RCC 7860 (cell line): Measurements from ENCODE around the gene NANOS3.

Experiments
- DNase-seq: peaks from one replicate; pipeline ENCODE4 v3.0.0-alpha.2; 2015; ENCODE audit warnings: low spot score
- FAIRE-seq: peaks from 2 replicates; lab custom pipeline; 2012; peaks lifted over from hg19 to GRCh38; lab: Jason Lieb, UNC

Gene NANOS3

DNA sequence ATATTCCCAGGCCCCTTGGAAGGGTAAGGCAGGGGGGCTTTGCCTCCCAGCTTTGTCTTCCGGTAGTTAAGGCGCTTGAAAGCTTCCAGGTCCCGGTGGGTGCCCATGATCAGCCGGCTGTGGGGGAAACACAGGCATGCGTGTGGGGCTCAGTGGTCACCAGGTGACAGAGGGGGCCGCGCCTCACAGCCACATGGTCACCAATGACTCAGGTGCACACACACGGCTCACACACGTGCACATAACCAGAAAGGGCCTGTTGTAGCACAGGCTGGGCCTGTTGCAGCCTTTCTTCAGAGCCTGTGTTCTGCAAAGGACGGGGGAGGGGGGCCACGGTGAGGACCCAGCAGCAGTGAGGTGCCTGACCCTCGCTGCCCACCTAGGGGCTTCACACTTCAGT, 5.9 kb downstream of the NANOS3 start:
- DNase-seq, result no peak
- FAIRE-seq, result no peak

DNA sequence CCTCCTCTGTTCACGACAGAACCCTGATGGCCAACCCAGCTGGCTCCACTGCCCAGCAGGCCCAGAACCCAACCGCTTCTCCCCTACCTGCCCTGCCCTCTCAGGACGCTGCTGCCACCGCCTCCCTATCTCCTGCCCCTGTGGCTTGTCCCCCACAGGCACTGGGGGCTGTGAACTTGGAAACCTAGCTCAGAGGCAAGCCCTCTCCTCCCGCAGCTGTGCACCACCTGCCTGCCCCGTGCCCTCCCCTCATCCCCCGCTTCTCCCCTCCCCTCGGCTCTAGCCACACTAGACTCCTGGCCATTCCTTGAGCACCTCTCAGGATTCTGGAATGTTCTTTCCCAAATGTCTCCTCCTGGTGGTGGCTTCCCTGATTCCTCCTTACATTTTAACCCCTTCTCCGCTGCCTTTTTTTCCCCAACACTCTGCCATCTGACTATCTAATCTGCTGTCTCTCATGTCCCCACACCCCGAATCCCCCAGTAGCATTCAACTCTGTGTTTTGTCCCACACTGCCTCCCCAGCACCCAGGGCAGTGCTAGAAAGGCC, 6.7 kb downstream of the NANOS3 start:
- DNase-seq (no peak), FAIRE-seq (no peak)

DNA sequence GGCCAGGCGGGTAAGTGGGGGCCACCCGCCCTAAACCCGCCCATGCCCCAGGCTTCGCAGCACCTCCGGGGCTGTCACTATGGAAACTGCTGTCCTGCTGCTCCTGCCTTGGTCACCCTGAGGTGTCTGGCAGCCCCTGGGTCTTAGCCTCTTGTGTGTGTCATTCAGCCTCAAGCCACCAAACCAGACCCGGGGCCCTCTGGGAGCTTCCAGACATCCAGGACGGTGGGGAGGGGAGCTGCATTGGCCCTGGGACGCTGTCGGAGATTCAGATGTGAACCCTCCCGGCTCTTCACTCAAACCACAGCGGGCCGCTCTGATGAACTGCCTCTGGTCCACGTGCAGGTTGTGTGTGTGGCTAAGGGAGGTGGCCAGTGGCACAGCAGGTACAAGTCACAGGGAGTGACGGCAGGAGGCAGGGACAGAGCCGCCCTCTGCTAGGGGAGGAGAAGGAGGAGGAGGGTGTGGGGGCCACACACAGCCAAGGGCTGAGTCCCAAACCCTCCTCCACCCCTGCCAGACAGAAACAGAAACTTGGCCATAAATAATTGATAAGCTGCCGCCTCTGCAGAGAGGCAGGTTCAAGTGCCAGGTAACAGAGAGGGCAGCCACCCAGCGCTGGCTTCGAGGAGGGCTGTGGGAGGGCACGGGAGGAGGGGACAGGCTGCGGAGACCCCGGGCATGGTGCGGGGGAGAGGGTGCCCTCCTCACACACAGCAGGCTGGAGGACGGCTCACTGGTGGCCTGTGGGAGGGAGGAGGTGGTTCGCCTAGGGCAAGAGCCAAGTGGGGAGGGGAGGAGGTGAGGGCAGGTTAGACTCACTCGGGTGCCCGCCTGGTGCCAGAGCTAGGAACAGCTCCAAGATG, 8.0 kb downstream of the NANOS3 start:
- no peak for DNase-seq
- FAIRE-seq, result no peak

DNA sequence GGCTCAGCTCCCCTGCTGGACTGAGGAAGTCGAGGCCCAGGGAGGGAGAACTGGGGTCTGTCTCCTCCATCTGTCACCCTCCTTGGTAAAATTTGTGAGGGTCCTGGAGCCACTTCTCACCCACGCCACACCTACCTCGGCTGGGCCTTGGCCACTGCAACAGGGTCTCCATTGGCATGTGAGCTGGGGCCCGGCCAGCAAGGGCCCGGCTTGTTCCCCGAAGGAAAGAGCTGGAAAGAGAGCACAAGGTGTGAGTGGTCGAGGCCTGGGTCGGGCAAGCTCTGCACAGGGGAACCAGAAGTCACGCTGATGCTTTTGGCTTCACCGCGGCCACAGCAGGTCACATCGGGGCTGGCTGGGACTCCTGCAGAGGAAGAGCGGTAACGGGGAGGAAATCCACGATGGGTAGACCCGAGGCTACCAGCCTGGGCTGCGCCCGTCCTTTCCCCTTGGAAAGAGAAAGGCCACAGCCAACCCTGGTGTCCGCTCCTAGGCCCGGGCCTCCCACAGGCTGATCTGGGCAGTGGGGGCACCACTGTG, 9.0 kb downstream of the NANOS3 start:
- no peak for FAIRE-seq
- DNase-seq, result no peak

DNA sequence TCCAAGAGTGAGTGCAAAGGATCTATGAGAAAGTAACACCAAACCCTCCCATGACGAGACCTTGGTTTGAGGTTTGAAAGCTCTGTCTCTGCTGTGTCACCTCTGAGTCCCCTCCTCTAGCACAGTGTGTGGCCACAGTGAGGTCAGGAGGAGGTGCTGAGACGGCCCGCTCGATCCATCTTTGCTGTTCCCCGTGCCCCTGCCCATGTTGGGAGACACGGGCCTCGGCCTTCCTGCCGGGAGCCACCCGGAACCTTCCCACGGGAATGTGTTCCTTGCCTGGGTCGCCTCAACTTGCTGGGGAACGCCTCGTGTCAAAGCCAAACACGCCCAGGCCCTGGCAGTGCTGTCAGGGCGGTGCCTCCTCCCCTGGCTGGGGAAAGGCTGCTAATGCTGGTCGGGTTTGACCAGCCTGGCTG, 10.1 kb downstream of the NANOS3 start:
- FAIRE-seq (no peak), DNase-seq (no peak)

DNA sequence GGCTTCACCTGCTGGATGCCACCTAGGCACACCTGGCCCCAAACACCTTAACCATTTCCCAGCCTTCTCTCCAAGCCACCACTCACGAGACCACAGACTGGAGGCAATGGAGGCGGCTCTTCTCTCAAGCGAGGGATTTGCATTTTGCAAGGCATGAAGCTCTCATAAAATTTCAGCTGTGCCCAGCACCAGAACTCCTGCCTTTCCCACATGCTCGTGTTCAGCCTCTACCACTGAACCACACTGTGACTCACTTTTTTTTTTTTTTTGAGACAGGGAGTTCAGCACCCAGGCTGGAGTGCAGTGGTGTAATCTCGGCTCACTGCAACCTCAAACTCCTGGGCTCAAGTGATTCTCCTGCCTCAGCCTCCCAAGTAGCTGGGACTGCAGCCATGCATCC, 10.6 kb downstream of the NANOS3 start:
- DNase-seq (peak; percentile 6), FAIRE-seq (peak; percentile 18)

DNA sequence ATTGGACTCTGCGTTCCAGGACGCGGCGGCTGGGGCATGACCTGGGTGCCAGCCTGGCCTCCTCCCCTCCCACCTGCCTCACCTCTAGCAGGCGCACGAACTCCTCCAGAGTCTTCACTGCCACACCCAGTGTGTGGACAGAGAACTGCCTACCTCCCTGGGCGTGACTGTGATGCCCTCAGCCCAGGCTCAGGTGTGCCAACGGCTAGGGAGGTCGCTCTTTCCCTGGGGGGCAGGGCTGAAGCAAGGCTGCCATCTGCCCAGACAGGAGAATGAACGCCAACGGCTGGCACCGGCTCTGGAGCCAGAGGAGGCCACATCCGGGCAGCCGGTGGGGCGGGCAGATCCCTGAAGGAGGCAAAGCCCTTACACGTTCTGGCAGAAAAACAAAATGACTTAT, 11.3 kb downstream of the NANOS3 start:
- FAIRE-seq, result no peak

DNA sequence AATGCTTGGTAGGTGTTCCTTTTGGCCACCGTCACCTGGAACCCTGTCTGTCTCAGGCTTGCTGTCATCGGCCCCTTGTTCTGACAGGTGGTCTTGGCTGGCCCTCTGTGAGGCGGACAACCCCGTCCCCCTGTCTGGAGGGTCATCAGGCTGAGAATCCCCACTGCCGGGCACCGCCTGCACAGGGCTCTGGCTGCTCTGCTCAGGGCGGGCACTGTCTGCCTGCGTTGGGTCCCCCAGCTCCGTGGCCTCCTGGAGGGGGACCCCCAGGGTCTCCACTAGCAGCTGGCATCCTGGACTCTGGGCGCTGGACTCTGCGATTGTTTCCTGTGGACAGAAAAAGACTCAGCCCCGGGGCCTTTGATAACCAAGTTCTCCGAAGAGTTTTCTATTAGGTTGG, 13.2 kb downstream of the NANOS3 start:
- FAIRE-seq, result no peak

More for the DNA sequence above, 11.3 kb downstream of the NANOS3 start:
- no peak for DNase-seq

DNA sequence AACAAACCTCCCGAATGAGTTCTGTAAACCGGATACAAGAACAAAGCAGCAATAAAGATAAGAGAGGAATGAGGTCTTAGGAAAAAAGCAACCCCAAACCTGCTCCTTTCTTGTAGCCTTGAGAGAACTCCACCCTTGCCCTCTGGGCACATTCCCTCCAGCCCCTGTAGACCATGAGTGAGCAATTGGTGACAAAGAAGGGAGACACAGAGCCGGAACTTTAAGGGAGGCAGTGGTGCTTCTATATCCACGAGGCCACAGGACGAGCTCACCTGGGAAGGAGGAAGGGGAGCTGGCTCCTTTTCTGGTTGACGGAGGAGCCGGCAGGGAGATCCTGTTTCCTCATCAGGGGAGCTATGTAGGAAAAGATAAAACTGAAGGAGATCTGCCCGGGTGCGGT, 15.9 kb downstream of the NANOS3 start:
- DNase-seq (no peak), FAIRE-seq (no peak)

More for the DNA sequence above, 13.2 kb downstream of the NANOS3 start:
- DNase-seq, result no peak

DNA sequence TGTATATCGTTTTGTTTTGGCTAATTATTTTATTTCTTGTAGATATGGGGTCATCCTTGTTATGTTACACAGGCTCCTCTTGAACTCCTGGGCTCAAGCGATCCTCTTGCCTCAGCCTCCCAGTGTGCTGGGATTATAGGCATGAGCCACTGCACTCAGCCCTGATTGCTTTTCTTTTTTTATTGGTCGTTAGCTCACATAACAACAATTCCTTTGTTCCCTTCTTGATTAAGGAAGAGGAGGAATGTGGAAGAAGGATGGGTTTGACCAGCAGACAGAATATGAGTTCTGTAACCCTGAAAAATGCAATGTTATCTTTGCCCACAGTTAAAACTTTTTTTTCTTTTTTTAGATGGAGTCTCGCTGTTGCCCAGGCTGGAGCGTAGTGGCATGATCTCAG, 17.6 kb downstream of the NANOS3 start:
- DNase-seq (no peak), FAIRE-seq (no peak)

DNA sequence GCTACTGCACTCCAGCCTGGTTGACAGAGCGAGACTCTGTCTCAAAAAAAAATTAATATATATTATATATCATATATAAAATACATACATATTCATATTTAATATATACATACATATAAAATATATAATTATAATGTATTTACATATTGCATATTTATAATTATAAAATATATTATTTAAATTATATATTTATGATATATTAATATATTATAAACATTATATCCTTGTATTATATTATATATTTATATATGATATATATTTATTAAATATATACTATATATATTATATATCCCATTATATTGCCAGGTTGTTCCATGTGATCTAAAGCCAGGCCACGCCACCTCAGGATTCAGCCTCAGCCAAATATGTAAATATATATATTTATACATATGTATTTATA, 19.3 kb downstream of the NANOS3 start:
- DNase-seq, result no peak
- FAIRE-seq, result peak; percentile 87

DNA sequence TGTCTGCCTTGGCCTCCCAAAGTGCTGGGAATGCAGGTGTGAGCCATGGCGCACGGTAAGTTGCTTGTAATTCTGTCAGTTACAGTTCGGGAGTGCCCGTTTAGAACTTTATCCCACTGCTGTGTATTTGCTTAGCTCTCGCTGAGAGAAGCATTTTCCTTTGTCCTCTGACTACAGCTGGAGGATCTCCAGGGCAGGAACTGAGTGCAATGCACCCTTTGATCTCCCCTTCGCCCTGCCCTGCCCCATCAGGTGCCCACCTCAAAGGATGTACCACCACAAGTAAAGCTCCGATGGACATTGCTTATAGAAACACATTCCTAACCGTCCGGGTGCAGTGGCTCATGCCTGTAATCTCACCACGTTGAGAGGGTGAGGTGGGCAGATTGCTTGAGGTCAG, 22.5 kb downstream of the NANOS3 start:
- DNase-seq (no peak), FAIRE-seq (no peak)

DNA sequence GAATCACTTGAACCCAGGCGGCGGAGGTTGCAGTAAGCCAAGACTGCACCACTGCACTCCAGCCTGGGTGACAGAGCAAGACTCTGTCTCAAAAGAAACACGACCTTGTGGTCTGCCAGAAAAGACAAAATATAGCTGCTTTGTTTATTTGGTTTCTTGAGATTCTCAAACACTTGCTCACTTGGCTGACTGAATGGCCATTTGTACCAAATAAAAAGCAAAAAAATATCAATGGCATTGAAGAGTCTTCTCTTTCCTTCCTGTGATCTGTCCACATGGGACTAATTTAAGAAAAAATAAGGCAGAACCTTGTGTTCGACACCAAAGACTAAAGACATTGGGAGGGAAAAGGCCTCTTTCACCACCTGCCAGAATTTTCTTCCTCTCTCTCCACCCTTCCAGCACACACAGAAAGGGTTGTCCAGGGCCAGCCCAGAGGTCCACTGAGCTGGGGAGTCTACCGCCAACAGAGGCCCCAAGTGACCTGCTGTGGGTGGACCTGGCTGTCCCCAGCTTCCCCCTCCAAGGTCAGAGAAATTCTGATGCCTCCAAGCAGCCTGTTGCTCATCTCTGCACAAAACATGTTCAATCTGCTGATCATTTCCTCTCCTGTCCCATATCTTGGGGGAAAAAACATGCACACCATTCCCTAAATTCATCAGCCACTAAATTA, 23.1 kb downstream of the NANOS3 start:
- FAIRE-seq, result no peak

DNA sequence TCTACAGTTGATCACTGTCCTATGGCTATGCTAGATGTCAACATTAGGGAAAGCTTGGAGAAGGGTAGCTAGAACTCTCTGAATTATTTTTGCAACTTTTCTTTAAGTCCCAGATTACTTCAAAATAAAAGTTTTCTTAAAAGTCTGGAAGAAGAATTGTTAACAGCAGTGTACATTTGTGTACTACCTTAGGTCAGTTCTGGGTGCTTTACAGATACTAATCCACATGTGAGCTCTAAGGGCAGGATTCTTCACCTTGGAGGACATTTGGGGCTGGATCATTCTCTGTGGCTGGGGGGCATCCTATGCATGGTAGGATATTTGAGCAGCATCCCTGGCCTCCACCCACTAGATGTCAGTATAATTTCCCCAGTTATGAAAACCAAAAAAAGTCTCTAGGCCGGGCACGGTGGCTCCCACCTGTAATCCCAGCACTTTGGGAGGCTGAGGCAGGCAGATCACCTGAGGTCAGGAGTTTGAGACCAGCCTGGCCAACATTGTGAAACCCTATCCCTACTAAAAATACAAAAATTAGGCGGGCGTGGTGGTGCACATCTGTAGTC, 26.1 kb downstream of the NANOS3 start:
- FAIRE-seq (no peak), DNase-seq (no peak)

More for the DNA sequence above, 23.1 kb downstream of the NANOS3 start:
- no peak for DNase-seq

DNA sequence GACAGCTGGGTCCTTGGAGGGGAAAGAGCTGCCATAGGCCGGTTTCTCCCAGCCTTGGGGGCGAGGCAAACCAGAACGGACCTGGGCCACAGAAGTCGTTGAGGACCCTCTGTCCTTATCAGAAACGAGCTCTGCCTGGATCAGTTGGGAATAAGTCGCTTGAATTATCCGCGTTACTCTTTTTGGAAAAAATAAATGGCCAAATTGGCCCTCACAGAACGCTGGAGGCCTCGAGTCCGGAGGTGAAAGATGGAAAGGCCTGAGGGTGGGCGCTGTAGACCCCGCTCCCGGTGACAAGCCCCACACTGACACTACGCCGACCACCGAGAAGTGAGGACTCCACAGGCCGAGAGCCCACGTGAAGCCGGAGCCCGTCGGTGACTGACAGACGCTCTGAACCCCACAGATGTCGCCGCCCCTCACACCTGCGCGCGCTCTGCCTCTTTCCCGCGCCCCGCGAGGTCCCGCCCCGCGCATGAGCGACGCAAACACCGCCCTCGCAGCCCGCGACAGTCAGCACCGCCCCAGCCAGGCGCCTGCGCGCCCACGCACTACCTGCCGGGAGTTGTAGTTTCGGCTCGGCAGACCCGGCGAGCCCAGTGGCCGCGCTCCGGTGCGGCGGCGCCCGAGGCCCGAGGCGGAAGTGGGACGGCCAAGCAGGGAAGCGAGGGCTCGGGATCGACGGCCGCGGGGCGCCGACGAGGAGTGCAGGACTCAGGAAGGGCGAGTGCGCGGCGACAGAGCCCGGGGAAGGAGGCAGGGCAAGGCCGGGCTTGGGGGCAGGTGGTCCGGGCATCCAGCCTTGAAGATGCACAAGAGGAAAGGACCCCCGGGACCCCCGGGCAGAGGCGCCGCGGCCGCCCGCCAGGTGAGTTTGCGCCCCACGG, 28.9 kb downstream of the NANOS3 start, which contains the start of the genes BRME1 and CC2D1A:
BRME1 (minus strand) TSS at position 484 of the 887 bp plus-strand sequence. CDS start 1,225 bp downstream, outside the sequence.
CC2D1A (plus strand) TSS at position 568 of the 887 bp plus-strand sequence; CDS start at position 809, 241 bp downstream.
- peak; percentile 71 for DNase-seq
- FAIRE-seq, result no peak

DNA sequence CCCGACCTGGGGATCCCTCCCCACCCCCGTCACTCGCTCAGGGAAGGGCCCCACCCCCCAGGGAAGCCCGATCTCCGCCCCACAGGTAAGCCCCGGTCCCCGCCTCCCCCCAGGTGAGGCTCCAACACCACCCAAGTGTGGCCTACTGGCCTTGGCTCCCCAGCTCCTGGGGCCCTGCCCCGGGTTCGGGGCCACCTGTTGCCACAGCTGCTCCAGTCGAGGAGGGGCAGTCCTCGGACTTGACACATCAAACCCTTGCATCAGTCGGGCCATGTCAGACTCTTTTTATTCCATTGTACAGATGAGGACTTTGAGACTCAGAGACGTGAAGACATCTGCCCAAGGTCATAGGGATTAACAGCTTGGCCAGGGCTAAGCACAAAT, 29.6 kb downstream of the NANOS3 start:
- DNase-seq, result no peak
- no peak for FAIRE-seq

DNA sequence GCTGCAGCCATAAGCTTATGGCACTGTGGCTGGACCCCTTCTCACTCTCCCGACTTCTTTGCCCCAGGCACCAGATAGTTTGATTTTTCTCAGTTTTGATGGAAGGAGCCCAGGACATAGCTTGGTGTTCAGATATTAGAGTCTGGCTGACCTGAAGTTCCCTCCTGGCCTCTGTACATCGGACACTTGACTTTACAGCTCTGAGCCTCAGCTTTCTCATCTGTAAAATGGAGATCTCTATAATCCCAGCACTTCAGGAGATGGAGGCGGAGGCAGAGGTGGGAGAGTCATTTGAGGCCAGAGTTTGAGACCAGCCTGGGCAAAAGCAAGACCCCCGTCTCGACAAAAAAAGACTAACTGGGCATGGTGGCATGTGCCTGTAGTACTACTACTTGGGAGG, 30.0 kb downstream of the NANOS3 start:
- FAIRE-seq (no peak), DNase-seq (no peak)

DNA sequence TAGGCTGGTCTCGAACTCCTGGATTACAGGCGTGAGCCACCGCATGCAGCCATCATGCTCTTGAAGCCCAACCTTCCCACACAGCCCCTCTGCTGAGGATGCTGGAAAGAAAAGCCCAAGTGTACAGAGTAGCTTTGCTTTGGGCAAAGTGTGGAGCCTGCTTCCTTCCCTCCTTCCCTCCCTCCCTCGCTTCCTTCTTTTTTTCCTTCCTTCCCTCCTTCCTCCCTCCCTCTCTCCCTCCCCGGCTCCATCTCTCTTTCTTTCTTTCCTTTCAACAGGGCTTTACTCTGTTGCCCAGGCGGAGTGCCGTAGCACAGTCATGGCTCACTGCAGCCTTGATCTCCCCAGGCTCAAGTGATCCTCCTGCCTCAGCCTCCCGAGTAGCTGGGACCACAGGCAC, 31.7 kb downstream of the NANOS3 start:
- FAIRE-seq (no peak), DNase-seq (no peak)

DNA sequence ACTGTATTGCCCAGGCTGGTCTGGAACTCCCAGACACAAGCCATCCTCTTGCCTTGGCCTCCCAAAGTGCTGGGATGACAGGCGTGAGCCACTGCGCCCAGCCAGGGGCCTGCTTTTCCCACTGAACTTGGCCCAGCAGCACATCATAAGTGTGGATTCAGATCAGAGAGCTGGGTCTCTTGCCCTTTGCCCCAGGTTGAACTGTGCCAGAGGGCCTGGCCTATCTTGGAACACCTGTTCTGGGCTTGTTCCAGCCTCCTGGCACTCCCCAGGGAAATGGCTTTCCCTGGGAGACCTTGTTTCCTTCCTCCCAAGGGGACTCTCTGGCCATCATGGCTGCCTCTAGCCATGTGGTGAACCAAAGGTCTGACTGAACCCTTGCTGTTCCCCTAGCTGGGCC, 32.5 kb downstream of the NANOS3 start:
- DNase-seq (no peak), FAIRE-seq (no peak)

DNA sequence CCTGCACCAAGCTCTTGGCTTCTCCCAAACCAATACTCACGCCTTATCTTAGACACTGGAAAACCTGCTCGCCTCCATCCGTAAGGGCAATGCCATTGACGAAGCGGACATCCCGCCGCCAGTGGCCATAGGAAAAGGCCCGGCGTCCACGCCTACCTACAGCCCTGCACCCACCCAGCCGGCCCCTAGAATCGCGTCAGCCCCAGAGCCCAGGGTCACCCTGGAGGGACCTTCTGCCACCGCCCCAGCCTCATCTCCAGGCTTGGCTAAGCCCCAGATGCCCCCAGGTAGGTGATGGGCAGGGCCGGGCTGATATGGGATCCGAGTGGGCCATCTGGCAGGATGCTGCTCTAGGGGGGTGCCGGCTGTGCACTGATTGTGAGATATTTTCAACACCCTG, 36.4 kb downstream of the NANOS3 start:
- DNase-seq (no peak), FAIRE-seq (no peak)
